Gastrocnemius medialis (tissue), 4 donors: Measurements from ENCODE around the gene ZNF362. TPM values are rescaled to one million over a fixed set of nuclear protein-coding genes. Genes with fewer than 3 reads are reported as not detected.

Experiments used
- ATAC-seq, 2 donors: fragments of 150-250 bp; one replicate each; pipeline ENCODE4 v1.9.1; 2016
- DNase-seq, 2 donors: peaks; one replicate each; pipeline ENCODE4 v3.0.0-alpha.2; 2019
- H3K27ac ChIP-seq, 4 donors: fragments of 200-600 bp; sonication (generic); 1 replicate in 1 of 4; 2 replicates in 3 of 4; pipeline ENCODE4 v1.5.1; 2016 to 2018; ENCODE audit warnings: mild to moderate bottlenecking in 2 of 4, moderate library complexity in 1 of 4
- H3K27me3 ChIP-seq, 3 donors: fragments of 200-600 bp; sonication (generic) in 2 of 3; 1 replicate in 1 of 3; 2 replicates in 2 of 3; pipeline versions ENCODE4 v1.5.1 to v1.6.0; 2016 to 2019; ENCODE audit warnings: mild to moderate bottlenecking in 1 of 3, moderate library complexity in 1 of 3
- H3K36me3 ChIP-seq, 2 donors: fragments of 200-600 bp; sonication (generic) in 1 of 2; one replicate each; pipeline ENCODE4 v1.5.1; 2017 to 2018
- H3K4me1 ChIP-seq, 2 donors: fragments of 200-600 bp; sonication (generic) in 1 of 2; one replicate each; pipeline ENCODE4 v1.5.1; 2016 to 2017; ENCODE audit warnings: mild to moderate bottlenecking in 2 of 2
- H3K4me3 ChIP-seq, 4 donors: fragments of 200-600 bp; sonication (generic) in 3 of 4; 1 replicate in 1 of 4; 2 replicates in 3 of 4; pipeline ENCODE4 v1.5.1; 2016 to 2019; ENCODE audit warnings: mild to moderate bottlenecking in 2 of 4
- H3K9me3 ChIP-seq, 3 donors: fragments of 200-600 bp; sonication (generic) in 2 of 3; 1 replicate in 1 of 3; 2 replicates in 2 of 3; pipeline ENCODE4 v1.5.1; 2016 to 2019
- POLR2A ChIP-seq, 2 donors: fragments of 450-650 bp; IDR thresholded peaks; one replicate each; pipeline ENCODE4 v1.6.1; 2017; ENCODE audit warnings: antibody characterized with exemption in 2 of 2, mild to moderate bottlenecking in 2 of 2, moderate library complexity in 2 of 2
- in situ Hi-C, 4 donors: fragments of 200-750 bp; cut with MboI; loops; one replicate each; pipeline versions ENCODE4 v1.15.0 to v1.8.0; 2017; ENCODE audit warnings: low sequenced_read_pairs in 4 of 4
- intact Hi-C: fragments of 100-400 bp; cut with DNase I; formaldehyde crosslinking; loops from one replicate; pipeline ENCODE4 v1.15.1; 2023; ENCODE audit warnings: low total_unique reads
- total RNA-seq, 4 donors: library from RNA; depleted of rRNA; stranded (reverse); fragments of >200 nt; gene quantifications; one replicate each; pipeline versions ENCODE4 v1.1.0 to v1.2.3, GENCODE V29; 2016
- TF ChIP-seq, protein P1 (sequence below), 5 experiments: fragments of 450-650 bp in 3 of 5; fragments of 200-600 bp in 2 of 5; sonication (generic) in 2 of 5; IDR thresholded peaks in 4 of 5; conservative IDR thresholded peaks in 1 of 5; 1 replicate in 4 of 5; 2 replicates in 1 of 5; pipeline ENCODE4 v1.5.1; 2016 to 2019; ENCODE audit warnings: antibody characterized with exemption in 5 of 5, mild to moderate bottlenecking in 3 of 5, moderate library complexity in 3 of 5

Gene ZNF362
- total RNA-seq, 4 donors from 2014 or later, result 6.4 to 19.2 (median 17.7) TPM

DNA sequence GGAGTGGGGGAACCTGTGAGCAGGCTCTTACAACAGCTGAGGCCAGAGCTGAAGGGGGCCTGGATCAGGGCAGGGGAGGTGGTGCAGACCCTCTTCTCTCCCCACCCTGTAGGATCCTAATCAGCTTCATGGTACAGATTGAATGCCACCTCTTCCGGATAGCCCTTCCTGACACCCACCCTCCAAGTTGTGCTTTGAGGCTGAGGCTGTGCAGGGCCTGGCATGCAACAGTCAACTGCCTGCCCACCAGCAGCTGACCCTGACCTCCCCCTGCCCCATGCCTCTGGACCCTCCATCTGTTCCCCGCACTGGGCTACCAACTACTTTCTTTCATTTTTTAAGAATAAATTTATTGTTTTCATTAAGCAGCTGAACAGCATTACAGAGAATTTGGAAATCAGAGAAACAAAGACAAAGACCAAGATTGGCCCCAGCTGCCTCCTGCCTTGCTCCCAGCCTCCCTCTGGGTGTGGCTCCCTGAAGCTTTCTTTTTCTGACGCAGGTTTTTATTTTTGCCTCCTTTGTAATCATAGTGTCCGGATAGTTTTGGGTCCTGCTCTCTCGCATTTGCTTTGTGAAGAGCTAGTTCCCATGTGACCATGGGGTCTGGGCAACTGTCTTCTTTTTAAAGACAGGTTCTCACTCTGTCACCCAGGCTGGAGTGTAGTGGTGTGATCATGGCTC is 12.8 kb downstream of the ZNF362 start:
- no peak overlapping the region for H3K27ac ChIP-seq
- ATAC-seq, result peak in 1 of 2 donors; percentile 33

DNA sequence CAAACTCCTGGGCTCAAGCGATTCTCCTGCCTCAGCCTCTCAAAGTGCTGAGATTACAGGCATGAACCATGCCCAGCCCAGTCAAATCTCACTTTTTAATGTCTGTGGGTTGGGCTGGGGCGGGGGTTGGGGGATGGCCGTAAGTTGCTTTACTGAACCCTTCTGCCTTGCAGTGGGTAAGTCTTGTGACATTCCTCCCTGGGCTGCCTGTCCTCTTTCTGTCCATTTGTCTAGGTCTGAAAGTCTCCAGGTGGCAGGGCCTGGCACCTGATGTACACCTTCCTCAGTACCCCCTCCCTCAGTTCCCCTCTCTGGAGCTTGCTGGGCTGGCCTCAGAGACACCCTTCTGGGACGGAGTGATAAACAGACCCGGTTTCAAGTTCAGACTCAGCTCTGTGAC is 13.3 kb downstream of the ZNF362 start:
- in situ Hi-C loops (no loop called here), intact Hi-C loops (no loop called here)
- Histone ChIP-seq H3K36me3 (no peaks in the 10 kb centered on the region), H3K4me3 (no peak overlapping the region), H3K4me1 (peaks cover 0 to 3% of the 10 kb centered on the region in 2 donors), H3K27ac (no peak overlapping the region), H3K27me3 (no peaks in the 10 kb centered on the region), H3K9me3 (no peaks in the 10 kb centered on the region)
- TF ChIP-seq, protein P1, sequence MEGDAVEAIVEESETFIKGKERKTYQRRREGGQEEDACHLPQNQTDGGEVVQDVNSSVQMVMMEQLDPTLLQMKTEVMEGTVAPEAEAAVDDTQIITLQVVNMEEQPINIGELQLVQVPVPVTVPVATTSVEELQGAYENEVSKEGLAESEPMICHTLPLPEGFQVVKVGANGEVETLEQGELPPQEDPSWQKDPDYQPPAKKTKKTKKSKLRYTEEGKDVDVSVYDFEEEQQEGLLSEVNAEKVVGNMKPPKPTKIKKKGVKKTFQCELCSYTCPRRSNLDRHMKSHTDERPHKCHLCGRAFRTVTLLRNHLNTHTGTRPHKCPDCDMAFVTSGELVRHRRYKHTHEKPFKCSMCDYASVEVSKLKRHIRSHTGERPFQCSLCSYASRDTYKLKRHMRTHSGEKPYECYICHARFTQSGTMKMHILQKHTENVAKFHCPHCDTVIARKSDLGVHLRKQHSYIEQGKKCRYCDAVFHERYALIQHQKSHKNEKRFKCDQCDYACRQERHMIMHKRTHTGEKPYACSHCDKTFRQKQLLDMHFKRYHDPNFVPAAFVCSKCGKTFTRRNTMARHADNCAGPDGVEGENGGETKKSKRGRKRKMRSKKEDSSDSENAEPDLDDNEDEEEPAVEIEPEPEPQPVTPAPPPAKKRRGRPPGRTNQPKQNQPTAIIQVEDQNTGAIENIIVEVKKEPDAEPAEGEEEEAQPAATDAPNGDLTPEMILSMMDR (IDR thresholded peaks at IDR 0.05 in 4 of 5, conservative IDR thresholded peaks at IDR 0.05 in 1 of 5), result no peak
- no peak for TF ChIP-seq POLR2A (IDR thresholded peaks at IDR 0.05)
- DNase-seq (no peak), ATAC-seq (no peak)

More for the DNA sequence above, 12.8 kb downstream of the ZNF362 start:
- intact Hi-C loops (no loop called here), in situ Hi-C loops (no loop called here)
- H3K27me3 ChIP-seq, result no peaks in the 10 kb centered on the region
- H3K4me1 ChIP-seq, result peaks cover 4 to 8% of the 10 kb centered on the region in 2 donors
- TF ChIP-seq, protein P1 (IDR thresholded peaks at IDR 0.05 in 4 of 5, conservative IDR thresholded peaks at IDR 0.05 in 1 of 5), result no peak
- TF ChIP-seq POLR2A (IDR thresholded peaks at IDR 0.05), result no peak
- DNase-seq, result no peak
- H3K4me3 ChIP-seq, result no peak overlapping the region
- H3K36me3 ChIP-seq, result no peaks in the 10 kb centered on the region
- no peaks in the 10 kb centered on the region for H3K9me3 ChIP-seq

DNA sequence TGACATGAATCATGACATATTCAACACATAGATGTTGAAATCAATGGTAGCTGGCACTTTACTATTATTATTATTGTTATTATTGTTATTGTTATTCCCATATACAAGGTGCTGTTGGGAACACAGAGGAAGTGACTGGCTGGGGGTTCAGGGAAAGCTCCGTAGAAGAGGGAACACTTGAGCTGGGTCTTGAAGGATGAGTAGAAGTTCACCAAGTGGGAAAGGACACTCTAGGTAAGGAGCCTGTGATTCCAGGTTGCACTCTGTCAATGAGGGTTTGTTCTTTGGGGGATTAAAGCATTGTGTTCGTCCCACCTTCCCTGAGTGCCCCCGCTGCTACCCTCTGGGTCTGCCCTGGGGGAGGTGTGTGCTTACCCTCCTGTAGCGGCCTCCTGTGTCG is 14.1 kb downstream of the ZNF362 start:
- ATAC-seq (no peak), DNase-seq (no peak)
- peaks cover 0 to 3% of the 10 kb centered on the region in 2 donors for H3K4me1 ChIP-seq

DNA sequence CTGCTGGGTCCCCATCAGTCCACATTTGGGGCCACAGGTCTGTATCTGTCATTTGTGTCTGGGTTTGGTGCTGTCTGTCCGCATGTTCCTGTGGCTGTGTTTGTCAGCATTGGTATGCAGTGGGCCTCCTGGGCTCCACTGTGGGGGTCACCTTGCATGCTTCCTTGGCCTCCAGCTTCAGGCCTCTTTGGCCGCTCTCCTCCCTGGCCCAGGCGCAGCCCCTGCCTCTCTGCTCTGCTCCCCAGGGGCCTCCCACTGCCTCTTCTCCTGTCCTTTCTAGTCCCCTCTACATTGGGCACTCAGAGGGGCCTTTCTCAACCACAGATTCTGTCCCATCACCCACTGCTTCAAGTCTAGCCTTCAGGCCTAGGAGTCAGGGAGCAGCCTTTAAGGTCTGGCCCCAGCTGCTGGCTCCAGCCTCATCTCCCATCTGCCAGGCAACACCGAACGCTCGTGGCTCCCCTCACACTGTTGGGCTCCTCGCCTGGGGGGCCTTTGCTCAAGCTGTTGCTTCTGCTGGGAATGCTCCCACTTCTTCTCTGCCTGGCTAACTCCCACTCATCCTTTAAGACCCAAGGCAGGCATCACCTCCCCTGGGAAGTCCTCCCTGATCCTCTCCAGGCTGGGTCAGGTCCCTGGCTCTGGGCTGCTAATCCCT is 14.6 kb downstream of the ZNF362 start:
- peaks cover 0 to 3% of the 10 kb centered on the region in 2 donors for H3K4me1 ChIP-seq
- H3K27ac ChIP-seq, result no peak overlapping the region
- H3K27me3 ChIP-seq, result no peaks in the 10 kb centered on the region
- H3K36me3 ChIP-seq, result no peaks in the 10 kb centered on the region
- no peaks in the 10 kb centered on the region for H3K9me3 ChIP-seq
- H3K4me3 ChIP-seq, result no peak overlapping the region
- intact Hi-C loops (no loop called here), in situ Hi-C loops (no loop called here)
- TF ChIP-seq, protein P1 (IDR thresholded peaks at IDR 0.05 in 4 of 5, conservative IDR thresholded peaks at IDR 0.05 in 1 of 5), result no peak
- TF ChIP-seq POLR2A (IDR thresholded peaks at IDR 0.05), result no peak
- no peak for DNase-seq
- ATAC-seq, result no peak

More for the DNA sequence above, 14.1 kb downstream of the ZNF362 start:
- intact Hi-C loops, result no loop called here
- Histone ChIP-seq H3K27ac (no peak overlapping the region), H3K9me3 (no peaks in the 10 kb centered on the region), H3K27me3 (no peaks in the 10 kb centered on the region), H3K36me3 (no peaks in the 10 kb centered on the region), H3K4me3 (no peak overlapping the region)
- in situ Hi-C loops, result no loop called here
- TF ChIP-seq POLR2A (IDR thresholded peaks at IDR 0.05), result no peak
- TF ChIP-seq, protein P1 (IDR thresholded peaks at IDR 0.05 in 4 of 5, conservative IDR thresholded peaks at IDR 0.05 in 1 of 5), result no peak
